NB4 (cell line): Measurements from ENCODE around the gene PTOV1.

Experiments
- DNase-seq: peaks from one replicate; pipeline ENCODE4 v3.0.0; 2010; ENCODE audit warnings: low read depth
- H3K4me3 ChIP-seq: one replicate; pipeline ENCODE4 v1.5.1; 2011; ENCODE audit warnings: mild to moderate bottlenecking, low read depth, low read length, moderate library complexity
- CTCF ChIP-seq: IDR thresholded peaks from one replicate; pipeline ENCODE4 v1.5.1; 2012; ENCODE audit warnings: low read depth, low read length
- MYC ChIP-seq: IDR thresholded peaks from 2 replicates; pipeline ENCODE4 v1.6.1; 2011; ENCODE audit warnings: low read depth, low read length
- POLR2A ChIP-seq: IDR thresholded peaks from 2 replicates; pipeline ENCODE4 v1.6.1; 2011; ENCODE audit warnings: mild to moderate bottlenecking; ENCODE audit not compliant: insufficient read length; ENCODE audit errors: extremely low read depth
- TF ChIP-seq, protein P1 (sequence below): IDR thresholded peaks from 2 replicates; pipeline ENCODE4 v1.6.1; 2011; ENCODE audit warnings: low read depth, low read length

The PTOV1 gene

DNA sequence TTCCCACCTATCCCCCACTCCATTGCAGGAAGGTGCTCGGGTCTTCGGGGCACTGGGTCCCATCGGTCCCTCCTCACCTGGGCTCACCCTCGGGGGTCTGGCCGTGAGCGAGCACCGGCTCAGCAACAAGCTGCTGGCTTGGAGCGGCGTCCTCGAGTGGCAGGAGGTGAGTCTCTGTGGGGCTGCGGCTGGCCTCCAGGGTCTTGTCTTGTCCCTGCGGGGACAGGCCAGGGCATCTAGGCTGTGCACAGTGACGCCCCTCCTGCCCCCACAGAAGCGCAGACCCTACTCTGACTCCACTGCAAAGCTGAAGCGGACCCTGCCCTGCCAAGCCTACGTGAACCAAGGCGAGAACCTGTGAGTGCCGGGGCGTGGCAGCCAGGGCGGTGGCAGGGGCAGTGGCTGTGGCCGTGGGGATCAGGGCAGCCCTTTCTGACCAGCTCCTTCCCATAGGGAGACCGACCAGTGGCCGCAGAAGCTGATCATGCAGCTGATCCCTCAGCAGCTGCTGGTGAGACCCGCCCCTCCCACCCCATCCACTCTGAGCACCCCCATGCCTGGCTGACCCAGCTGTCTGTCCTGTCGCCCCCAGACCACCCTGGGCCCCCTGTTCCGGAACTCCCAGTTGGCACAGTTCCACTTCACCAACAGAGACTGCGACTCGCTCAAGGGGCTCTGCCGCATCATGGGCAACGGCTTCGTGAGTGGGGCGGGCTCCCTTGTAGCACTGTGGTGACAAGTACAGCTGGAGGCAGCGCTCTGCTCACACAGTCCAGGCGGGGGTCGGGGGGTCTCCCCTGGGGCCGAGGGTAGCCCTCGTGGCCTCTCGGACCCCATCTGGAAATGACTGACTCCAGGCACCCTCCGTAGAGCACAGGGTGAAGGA, 3.7 kb downstream of the PTOV1 start:
- no peak for TF ChIP-seq MYC
- no peak for TF ChIP-seq CTCF
- TF ChIP-seq POLR2A = no peak
- TF ChIP-seq, protein P1, sequence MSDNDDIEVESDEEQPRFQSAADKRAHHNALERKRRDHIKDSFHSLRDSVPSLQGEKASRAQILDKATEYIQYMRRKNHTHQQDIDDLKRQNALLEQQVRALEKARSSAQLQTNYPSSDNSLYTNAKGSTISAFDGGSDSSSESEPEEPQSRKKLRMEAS = no peak
- DNase-seq = no peak
- no peak overlapping the region for H3K4me3 ChIP-seq

- no peak for DNase-seq
- no peak overlapping the region for H3K4me3 ChIP-seq
- TF ChIP-seq, protein P1 = no peak
- TF ChIP-seq CTCF = no peak
- no peak for TF ChIP-seq POLR2A
- no peak for TF ChIP-seq MYC
Observed at GRCh38 chr19:49855277-49855675, 4.3 kb downstream of the PTOV1 start.

DNA sequence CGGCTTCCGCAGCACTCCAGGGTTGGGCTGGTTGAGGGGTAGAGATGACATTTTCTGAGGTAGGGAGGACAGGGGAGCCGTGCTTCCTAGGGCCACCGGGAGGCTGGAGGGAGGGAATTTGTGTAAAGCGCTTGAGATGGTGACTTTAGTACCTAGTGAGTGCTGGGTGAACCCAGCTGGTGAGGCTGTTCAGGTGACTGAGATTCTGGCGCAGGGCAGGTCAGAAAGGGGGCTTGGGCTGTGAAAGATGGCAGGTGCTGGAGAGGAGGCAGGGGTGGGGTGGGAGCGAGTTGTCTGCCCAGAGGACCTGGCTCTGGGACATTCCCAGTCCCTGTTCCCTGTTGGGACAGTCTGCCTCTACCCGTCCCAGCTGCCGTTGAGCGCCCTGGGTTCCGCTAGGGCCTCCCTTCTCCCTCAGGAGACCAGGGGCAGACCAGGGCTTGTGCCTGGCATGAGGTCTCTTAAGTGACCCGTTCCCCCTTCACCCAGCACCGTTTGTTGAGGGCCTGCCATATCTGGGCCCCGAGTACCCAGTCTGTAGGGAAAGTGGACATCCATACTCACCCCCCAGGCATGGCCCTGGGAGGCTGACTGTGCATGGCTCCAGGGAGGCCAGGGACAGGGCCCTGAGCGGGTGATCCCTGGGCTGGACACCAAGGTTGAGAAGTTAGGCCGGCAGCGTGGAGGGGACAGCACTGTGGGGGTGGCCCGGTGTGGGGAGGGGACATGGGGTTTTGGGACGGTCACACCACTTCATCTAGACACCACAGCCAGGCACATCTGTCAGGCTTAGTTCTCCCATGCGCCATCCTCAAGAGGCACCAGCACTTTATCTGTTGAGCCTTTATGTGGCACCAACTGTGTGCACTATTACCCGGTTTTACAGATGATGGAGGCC, 5.0 kb downstream of the PTOV1 start:
- TF ChIP-seq, protein P1 = no peak
- no peak for TF ChIP-seq POLR2A
- no peak for TF ChIP-seq CTCF
- H3K4me3 ChIP-seq = no peak overlapping the region
- no peak for DNase-seq

DNA sequence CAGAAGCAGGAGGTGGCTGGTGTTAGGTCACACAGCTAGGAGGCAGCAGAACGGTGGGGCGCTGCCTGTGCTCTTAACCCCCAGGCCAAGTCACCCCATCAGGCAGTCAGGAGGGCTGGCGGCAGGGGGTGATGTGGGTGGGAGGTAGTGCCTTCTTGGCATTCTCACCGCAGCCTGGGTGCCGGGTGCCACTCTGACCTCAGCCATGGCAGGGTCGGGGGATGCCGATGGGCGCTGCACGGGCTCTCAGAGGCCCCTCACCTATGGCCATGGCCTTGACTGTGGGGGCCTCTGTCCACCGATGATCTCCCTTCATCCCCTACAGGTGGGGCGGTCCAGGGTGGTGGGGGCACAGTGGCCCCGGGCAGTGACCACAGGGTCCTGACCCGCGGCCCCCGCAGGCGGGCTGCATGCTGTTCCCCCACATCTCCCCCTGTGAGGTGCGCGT, 5.6 kb downstream of the PTOV1 start:
- TF ChIP-seq, protein P1 = no peak
- TF ChIP-seq POLR2A (no peak), MYC (no peak), CTCF (no peak)
- DNase-seq = no peak

DNA sequence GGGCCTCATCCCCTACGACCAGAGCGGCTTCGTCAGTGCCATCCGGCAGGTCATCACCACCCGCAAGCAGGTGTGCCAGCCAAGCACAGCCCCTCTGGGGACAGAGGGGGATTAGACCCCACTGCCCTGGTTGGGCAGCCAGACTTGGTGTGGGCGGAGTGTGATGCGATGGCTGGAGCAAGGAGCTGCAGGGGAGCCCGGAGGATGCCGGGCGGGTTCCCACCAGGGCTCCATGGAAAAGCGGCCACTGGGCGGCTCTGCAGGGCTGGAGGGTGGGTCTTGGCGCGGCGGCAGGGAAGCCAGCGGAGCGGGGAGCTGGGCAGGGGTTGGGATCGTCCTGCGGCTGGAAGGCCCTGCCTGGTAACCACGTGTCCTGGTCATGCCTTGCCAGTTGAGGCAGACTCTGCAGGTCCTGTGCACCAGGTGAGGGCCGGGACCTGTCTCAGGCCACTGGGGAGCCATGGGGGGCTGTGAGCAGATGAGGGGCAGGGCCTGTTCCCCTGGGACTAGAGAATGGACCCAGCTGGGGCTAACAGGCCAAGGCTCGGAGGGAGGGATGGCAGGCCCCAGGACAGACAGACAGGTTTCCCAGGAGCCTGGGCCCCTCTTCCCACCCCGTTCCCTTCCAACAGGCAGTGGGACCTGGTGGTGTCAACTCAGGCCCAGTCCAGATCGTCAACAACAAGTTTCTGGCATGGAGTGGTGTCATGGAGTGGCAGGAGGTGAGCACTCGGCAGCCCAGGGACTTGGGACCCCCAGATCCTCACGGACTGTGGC, 6.3 kb downstream of the PTOV1 start:
- no peak for DNase-seq
- TF ChIP-seq MYC (no peak), CTCF (no peak), POLR2A (no peak)
- TF ChIP-seq, protein P1 = no peak
- no peak overlapping the region for H3K4me3 ChIP-seq

More for the DNA sequence above, 5.6 kb downstream of the PTOV1 start:
- H3K4me3 ChIP-seq = no peak overlapping the region
